ENCODE measurements around the gene TBX6. TPM values are rescaled to one million over a fixed set of nuclear protein-coding genes. Genes with fewer than 3 reads are reported as not detected.

The TBX6 gene
- total RNA-seq, 6 experiments from 2014 or later = 0.37 to 0.68 (median 0.42) TPM

DNA sequence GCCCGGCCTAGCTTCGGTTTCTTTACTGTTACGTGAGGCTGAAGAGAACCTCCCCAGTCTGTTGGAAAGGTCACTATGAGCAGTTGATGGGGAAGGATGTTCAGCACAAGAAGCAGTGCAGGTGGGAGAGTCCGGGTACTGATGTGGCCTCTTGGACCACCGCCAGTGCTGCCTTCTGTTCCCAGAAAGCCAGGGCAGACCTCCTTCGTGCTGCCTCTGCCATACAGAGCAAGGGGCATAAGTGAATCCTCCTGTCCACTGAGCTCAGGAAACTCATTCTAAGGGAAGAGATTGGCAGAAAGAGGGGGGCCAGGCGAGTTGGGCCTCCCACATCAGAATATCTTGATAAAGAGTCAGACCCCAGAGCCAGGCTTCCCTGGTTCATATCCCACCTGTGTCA, 12.2 kb downstream of the TBX6 start:
- Histone ChIP-seq H3K27ac (no peak overlapping the region), H3K4me1 (peaks cover 0 to 26% (median 12%) of the 10 kb centered on the region in 4 donors), H3K9me3 (no peaks in the 10 kb centered on the region), H3K27me3 (no peaks in the 10 kb centered on the region), H3K4me3 (no peak overlapping the region), H3K36me3 (peaks cover 0 to 52% (median 20%) of the 10 kb centered on the region in 4 donors)
- ATAC-seq = no peak
- 88% methylated on average over 2 of the region's 7 CpGs for WGBS (ENCODE audit: insufficient coverage, low coverage, low lambda C conversion rate, missing lambda C conversion rate)
- intact Hi-C loops (cut with DNase I) = no loop called here
- TF ChIP-seq CTCF (IDR thresholded peaks at IDR 0.05) (no peak), POLR2A (IDR thresholded peaks at IDR 0.05) (no peak)
- no peak for DNase-seq

DNA sequence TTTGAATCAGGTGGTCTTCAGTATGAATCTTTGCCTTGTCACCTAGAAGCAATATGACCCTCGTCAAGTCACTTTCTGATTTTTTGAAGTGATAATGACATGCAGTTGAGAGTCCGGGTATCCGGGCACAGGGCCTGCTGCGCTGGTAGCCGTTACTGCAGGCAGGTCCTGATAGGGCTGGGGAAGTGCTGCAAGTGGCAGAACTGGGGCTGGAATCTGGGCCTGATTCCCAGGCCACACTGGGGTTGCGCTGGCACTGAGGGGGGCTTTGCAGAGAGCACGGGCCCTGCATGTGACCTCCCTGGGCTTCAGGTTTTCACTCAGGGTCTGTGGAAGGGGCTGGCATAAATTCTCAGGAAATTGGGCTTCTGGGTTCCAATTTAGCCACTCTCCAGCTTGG, 13.0 kb downstream of the TBX6 start:
- H3K27ac ChIP-seq = no peak overlapping the region
- H3K9me3 ChIP-seq = no peaks in the 10 kb centered on the region
- no peak overlapping the region for H3K4me3 ChIP-seq
- TF ChIP-seq POLR2A (IDR thresholded peaks at IDR 0.05) = no peak
- TF ChIP-seq CTCF (IDR thresholded peaks at IDR 0.05) = no peak
- H3K36me3 ChIP-seq = peaks cover 0 to 45% (median 18%) of the 10 kb centered on the region in 4 donors
- H3K4me1 ChIP-seq = peaks cover 0 to 26% (median 12%) of the 10 kb centered on the region in 4 donors
- WGBS (ENCODE audit: insufficient coverage, low coverage, low lambda C conversion rate, missing lambda C conversion rate) = 67% methylated on average over 5 of the region's 7 CpGs
- H3K27me3 ChIP-seq = no peaks in the 10 kb centered on the region
- ATAC-seq (no peak), DNase-seq (no peak)
- intact Hi-C loops (cut with DNase I) = no loop called here

DNA sequence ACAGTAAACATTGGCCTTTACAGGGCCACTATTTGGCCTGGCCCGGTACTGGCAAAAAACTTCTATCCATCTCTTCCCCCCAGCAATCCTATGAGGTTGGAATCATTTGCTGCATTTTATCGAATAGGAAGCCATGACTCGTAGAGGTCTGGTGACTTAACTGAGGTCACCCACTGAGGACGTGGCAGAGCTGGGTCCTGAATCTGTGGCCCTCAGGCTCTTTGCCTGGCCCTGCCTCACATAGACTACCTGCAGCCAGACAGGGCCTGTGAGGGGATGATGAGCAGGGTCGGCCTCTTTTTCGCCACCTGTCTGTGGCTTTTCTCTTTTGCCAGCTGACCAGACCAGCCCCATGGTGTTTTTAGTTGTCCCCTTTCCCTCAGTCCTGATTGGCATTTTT, 14.1 kb downstream of the TBX6 start:
- peaks cover 0 to 26% (median 12%) of the 10 kb centered on the region in 4 donors for H3K4me1 ChIP-seq
- no peak overlapping the region for H3K4me3 ChIP-seq
- TF ChIP-seq POLR2A (IDR thresholded peaks at IDR 0.05) = no peak
- no peak for TF ChIP-seq CTCF (IDR thresholded peaks at IDR 0.05)
- no peak for ATAC-seq
- intact Hi-C loops (cut with DNase I) = no loop called here
- H3K9me3 ChIP-seq = no peaks in the 10 kb centered on the region
- peaks cover 0 to 34% (median 16%) of the 10 kb centered on the region in 4 donors for H3K36me3 ChIP-seq
- DNase-seq = no peak
- 63% methylated on average over 5 of the region's 6 CpGs for WGBS (ENCODE audit: insufficient coverage, low coverage, low lambda C conversion rate, missing lambda C conversion rate)
- no peaks in the 10 kb centered on the region for H3K27me3 ChIP-seq
- H3K27ac ChIP-seq = no peak overlapping the region

DNA sequence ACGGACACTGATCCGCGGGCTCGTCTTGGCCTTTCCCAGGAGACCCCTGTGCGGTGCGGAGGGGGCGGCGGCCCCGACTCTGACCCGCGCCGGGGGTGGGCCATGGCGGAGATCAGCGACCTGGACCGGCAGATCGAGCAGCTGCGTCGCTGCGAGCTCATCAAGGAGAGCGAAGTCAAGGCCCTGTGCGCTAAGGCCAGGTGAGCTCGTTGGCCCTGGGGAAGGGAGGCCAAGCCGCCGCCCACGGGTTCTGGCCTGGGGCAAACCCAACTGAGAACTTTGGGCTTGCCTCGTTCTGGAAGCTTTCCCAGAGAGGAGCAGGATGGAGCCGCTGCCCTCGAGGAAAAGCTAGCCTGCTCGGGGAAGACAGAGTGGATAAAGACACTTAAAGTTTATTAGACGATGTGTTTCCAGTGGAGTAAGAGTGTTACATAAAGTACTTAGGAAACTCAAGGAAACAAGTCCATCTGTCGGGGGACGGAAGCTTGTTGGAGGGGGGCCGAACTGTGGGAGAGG, 15.4 kb downstream of the TBX6 start:
- Histone ChIP-seq H3K4me1 (peaks cover 0 to 34% (median 12%) of the 10 kb centered on the region in 4 donors), H3K9me3 (no peaks in the 10 kb centered on the region), H3K36me3 (peaks cover 0 to 41% (median 18%) of the 10 kb centered on the region in 4 donors), H3K4me3 (peak overlapping the region; percentile 90 to 99 (median 98)), H3K27ac (peak overlapping the region; percentile 82 to 96 (median 84)), H3K27me3 (no peaks in the 10 kb centered on the region)
- peak in 2 of 3 donors; percentile 63 to 74 for DNase-seq
- peak; percentile 55 to 78 (median 67) for ATAC-seq
- TF ChIP-seq CTCF (IDR thresholded peaks at IDR 0.05) (no peak), POLR2A (IDR thresholded peaks at IDR 0.05) (no peak)
- 2% methylated on average over 13 of the region's 33 CpGs for WGBS (ENCODE audit: insufficient coverage, low coverage, low lambda C conversion rate, missing lambda C conversion rate)
- intact Hi-C loops (cut with DNase I) = no loop called here
